GM19035 (cell line): ENCODE results near the gene LTB.

ENCODE experiments used
- ATAC-seq: cut with Tn5 transposase; IDR thresholded peaks from one replicate; pipeline ENCODE4 v1.9.1; 2021; ENCODE audit not compliant: unreplicated experiment

LTB gene

GRCh38 chr6:31582230-31582643 is at the start of gene LTB:
TSS of gene LTB (minus strand) at chr6:31582424. CDS start at chr6:31582417, 7 bp downstream.
- ATAC-seq: no peak

- ATAC-seq: no peak
Observed at GRCh38 chr6:31631681-31632278, 49.6 kb upstream of the LTB start.

- no peak for ATAC-seq
Observed at GRCh38 chr6:31631209-31631608, 49.0 kb upstream of the LTB start.

GRCh38 chr6:31630177-31630934 is 48.1 kb upstream of the LTB start:
- no peak for ATAC-seq

- ATAC-seq: no peak
Observed at GRCh38 chr6:31629014-31629413, 46.8 kb upstream of the LTB start.

GRCh38 chr6:31627690-31628287 is 45.6 kb upstream of the LTB start:
- no peak for ATAC-seq

GRCh38 chr6:31626952-31627351 is 44.7 kb upstream of the LTB start:
- ATAC-seq: no peak

- no peak for ATAC-seq
Observed at GRCh38 chr6:31624070-31624469, 41.8 kb upstream of the LTB start.

- no peak for ATAC-seq
Observed at GRCh38 chr6:31622684-31623091, 40.5 kb upstream of the LTB start.

GRCh38 chr6:31621991-31622390 is 39.8 kb upstream of the LTB start:
- no peak for ATAC-seq

- no peak for ATAC-seq
Observed at GRCh38 chr6:31621320-31621939, 39.2 kb upstream of the LTB start.

GRCh38 chr6:31620586-31621319 is 38.5 kb upstream of the LTB start, which contains the start of gene PRRC2A:
TSS of gene PRRC2A (plus strand) at chr6:31620715. CDS start at chr6:31622790, 2,075 bp downstream.
- peak; percentile 41 for ATAC-seq

GRCh38 chr6:31619805-31620585 is 37.8 kb upstream of the LTB start:
- ATAC-seq: peak; percentile 80

GRCh38 chr6:31617010-31617409 is 34.8 kb upstream of the LTB start:
- no peak for ATAC-seq

- no peak for ATAC-seq
Observed at GRCh38 chr6:31615748-31616147, 33.5 kb upstream of the LTB start.

- ATAC-seq: no peak
Observed at GRCh38 chr6:31614684-31615578, 32.7 kb upstream of the LTB start, which contains the start of gene AIF1. TSS of gene AIF1 (plus strand) at chr6:31615234. CDS start at chr6:31615330, 96 bp downstream.

GRCh38 chr6:31614075-31614619 is 31.9 kb upstream of the LTB start:
- no peak for ATAC-seq

GRCh38 chr6:31610968-31611367 is 28.7 kb upstream of the LTB start:
- no peak for ATAC-seq
